A673 (cell line): ENCODE data around the gene SND1.

Experiments used
- CTCF ChIP-seq: fragments of 300-800, 200-600 bp; sonication (generic); conservative IDR thresholded peaks from 2 replicates; pipeline ENCODE4 v1.5.1; 2017; ENCODE audit warnings: low read depth, mild to moderate bottlenecking, antibody characterized with exemption, low read length, moderate library complexity, mixed read lengths
- EZH2 ChIP-seq: fragments of 200-600 bp; sonication (generic); IDR thresholded peaks from 2 replicates; pipeline ENCODE4 v1.6.1; 2017; ENCODE audit warnings: borderline replicate concordance, low read depth, mild to moderate bottlenecking, mixed read lengths, antibody characterized with exemption, low read length; ENCODE audit not compliant: poor library complexity, severe bottlenecking

GRCh38 chr7:127831318-127832219 is 179.6 kb downstream of the SND1 start:
- TF ChIP-seq CTCF = no peak
- TF ChIP-seq EZH2 = no peak
